Endometrium (tissue), 2 donors: ENCODE data around the gene REV3L.

ENCODE experiments used
- FAIRE-seq: peaks from 2 replicates; lab custom pipeline; 2012; peaks lifted over from hg19 to GRCh38; lab: Jason Lieb, UNC
- donor health status: control.
- donor health status: control.

REV3L gene

DNA sequence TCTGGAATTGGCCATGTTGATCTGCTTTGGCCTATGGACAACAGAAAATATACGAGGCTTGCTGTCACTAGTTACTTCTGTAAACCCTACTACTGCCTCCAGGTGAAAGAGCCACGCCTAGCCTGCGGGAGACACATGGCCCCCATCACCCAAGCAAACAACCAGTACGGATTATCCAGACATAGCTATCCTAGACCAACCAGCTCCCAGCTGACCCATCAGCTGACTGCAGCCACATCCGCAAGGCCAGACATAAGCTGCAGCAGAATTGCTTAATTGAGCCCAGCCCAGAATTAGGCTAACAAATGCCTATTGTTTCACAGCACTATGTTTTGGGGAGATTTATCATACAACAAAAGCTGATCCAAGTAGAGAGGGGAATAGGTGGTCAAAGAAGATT, 13.5 kb downstream of the REV3L start:
- FAIRE-seq = no peak

DNA sequence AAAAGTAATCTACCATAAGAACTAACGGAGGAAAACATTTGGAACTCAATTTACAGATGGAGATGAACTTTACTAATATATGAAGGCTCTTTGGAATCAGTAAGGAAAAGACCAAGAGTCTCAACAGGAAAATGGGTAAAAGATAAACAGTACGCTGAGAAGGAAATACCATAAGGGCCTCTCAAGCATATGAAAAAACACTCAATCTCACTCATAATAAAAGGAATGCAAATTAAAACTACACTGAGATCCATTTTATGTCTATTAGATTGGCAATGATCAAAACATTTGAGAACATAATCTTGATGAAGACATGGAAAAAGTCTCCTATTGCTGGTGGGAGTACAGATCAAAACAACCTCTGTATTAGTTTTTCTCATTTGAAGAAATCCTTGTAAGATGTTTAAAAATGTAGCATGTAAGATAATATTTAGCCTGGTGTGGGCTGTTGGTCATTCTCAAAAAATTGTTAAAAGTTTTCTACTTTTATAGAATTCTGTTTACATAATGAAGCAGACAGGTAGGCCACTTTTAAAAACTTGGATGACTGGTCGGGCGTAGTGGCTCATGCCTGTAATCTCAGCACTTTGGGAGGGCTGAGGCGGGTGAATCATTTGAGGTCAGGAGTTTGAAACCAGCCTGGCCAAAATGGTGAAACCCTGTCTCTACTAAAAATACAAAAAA, 14.5 kb downstream of the REV3L start:
- FAIRE-seq = no peak

DNA sequence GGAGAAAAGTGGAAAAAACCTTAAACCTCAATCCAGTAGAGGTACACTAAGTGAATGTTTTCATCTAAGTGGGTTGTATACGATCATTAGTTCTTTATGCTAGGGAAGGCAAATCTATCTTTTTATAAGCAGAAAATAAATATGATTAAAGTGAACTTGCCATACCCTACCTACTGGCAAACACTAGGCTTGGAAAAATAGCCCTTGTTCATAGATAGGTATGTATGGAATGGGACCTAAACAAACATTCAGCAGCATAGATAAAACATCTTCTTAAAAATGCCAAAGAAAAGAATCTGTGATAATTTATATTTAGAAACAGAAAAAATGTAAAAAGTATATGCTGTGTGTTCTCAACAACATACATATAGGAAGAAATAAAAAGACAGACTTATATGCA, 18.8 kb downstream of the REV3L start:
- FAIRE-seq = no peak

DNA sequence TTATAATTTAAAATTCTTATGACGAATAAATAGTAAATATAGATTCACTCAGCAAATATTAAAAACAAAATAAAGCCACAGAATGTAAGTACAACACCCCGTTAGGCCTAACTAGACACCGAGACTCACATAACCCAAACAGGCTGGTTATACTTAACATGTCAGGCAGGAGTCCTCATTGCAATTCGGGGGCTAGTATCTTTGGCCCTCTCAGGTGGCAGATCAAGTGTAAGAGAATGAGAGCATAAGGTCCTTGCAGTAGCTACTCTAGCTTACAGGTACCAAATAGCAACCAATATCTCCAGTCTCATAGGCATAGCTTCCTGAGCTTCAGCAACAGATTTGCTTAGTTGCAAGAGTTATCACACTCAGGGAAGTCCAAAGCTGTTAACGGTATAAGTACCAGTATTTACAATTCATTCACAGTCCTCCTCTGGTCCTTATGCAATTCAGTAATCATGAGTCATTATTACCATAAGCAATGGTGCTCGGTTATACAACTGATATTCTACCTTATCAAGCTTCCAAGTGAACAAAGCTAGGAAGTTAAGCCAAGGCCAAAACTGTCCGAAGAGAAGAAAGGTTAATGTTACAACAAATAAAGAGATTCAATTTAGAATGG, 20.1 kb downstream of the REV3L start:
- FAIRE-seq = no peak

DNA sequence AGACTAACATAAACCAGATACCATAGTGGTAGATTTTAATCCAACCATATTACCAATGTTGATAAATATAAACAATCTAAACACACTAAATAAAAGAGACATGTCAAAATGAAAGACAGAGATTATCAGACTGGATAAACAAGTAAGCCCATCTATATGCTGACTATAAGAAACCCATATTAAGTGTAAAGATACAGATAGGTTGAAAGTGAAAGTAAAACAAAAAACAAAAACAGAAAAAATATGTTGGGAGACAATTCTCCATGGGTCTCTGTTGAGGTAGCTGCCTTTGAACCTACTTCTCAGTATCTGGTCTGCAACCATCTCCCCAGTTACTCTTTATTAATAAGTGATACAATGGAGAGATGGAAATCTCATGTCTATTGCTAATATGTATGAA, 21.2 kb downstream of the REV3L start:
- FAIRE-seq = no peak

DNA sequence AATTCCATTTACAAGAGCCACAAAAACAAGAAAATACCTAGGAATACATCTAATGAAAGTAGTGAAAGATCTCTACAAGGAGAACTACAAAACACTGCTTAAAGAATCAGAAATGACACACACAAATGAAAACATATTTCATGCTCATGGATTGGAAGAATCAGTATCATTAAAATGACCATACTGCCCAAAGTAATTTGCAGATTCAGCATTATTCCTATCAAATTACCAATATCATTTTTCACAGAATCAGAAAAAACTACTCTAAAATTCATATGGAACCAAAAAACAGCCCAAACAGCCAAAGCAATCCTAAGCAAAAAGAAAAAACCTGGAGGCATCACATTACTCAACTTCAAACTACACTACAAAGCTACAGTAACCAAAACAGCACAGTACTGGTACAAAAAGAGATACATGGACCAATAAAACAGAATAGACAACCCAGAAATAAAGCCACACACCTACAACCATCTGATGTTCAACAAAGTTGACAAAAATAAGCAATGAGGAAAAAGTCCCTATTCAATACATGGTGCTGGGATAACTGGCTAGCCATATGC, 24.3 kb downstream of the REV3L start:
- FAIRE-seq = no peak

DNA sequence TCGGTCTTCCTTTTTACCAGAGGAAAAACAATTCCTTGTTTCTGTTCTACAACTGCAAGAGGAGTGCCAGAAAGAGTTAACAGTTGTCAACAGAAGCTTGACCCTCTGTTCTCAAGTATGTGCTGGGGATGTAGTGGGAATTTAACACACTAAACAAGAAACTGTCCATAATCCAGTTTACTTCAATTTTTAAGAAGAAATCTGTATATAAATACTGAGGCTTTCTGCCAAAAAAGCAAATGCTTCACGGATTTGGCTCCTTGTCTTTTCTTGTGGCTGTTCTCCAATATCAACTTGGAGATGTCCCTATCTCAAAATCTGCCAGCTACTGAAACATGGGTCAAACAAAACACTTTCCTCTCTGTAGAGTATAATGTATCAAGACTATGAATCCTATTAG, 26.8 kb downstream of the REV3L start:
- no peak for FAIRE-seq

DNA sequence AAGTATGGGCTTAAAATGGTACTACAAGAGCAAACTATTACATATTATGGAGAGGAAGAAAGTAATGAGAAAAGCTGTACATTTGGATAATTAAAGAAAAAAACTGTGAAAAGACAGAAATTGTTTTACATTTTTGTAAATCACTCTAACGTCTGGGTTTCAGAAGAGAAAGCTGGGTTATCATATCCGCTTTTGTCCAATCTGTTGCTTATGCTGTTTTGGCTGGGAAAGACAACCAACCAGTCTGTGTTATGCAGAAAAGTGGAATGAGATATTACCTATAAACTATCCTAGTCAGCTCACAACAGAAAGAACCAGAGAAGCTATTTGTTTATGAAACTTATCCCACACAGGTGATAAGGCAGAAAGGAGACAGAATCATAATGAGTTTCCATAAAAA, 32.4 kb downstream of the REV3L start:
- no peak for FAIRE-seq

DNA sequence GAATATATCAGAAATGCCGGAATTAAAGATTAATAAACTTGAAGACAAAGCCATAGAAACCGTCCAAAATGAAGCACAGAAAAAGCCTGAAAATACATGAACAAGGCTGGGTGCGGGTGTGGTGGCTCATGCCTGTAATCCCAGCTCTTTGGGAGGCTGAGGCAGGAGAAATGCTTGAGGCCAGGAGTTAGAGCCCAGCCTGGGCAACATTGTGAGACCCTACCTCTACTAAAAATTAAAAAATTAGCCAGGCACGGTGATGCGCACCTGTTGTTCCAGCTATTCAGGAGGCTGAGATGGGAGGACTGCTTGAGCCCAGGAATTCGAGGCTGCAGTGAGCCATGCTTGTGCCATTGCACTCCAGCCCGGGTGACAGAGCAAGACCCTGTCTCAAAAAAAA, 32.9 kb downstream of the REV3L start:
- no peak for FAIRE-seq

DNA sequence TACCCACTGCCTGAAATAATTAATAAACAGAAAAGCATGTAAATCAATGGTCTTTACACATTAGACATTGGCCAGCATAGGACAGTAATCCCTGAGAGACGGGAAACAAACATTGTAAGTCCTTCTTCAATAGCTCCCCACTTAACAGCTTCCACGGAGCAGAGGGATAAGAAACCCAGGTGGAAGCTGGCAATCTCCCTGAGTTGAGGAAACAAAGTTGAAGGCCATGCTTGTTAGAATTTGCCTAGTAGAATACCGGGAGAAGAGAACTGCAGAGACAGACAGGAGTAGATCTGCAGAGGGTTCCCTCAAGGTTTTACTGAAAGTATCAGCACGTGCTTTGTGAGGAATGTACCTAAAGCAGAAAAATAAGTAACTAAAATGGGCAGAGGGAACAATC, 33.9 kb downstream of the REV3L start:
- FAIRE-seq = no peak

DNA sequence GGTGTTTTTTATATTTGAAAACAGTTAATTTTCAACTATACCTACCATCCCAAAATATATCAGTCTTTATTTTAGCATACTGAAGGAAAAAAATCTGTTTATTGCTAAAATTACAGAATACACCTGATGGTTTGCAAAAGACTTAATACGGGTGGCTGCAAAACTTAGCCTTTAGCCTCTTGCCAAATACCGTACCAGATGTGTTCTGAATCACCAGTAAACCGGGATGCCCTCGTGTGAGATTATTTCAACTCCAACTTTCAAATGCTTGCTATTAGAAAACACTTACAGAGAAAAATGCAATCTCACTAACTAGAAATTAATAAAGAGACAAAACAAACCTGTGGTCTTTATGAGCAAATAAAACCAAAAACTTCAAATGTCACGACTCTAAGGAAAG, 36.0 kb downstream of the REV3L start:
- peak; percentile 31 for FAIRE-seq

DNA sequence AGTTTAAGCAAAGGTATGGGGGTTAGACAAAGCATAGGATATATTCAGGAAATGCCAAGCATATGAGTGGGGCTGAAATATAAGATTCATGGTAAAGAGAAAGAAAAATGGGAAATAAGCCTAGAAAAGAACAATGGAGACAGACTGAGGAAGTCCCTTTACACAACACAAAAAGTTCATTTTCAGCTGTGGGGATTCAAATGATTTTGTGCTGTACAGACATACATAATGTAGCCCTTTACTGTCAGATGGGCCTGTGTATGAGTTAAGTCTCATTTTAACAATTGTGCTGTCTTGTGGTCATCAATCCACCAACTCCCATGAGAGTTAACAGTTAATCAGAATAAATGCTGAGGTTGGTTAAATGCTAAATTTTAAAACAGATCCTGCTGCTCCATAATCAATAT, 37.2 kb downstream of the REV3L start:
- no peak for FAIRE-seq

DNA sequence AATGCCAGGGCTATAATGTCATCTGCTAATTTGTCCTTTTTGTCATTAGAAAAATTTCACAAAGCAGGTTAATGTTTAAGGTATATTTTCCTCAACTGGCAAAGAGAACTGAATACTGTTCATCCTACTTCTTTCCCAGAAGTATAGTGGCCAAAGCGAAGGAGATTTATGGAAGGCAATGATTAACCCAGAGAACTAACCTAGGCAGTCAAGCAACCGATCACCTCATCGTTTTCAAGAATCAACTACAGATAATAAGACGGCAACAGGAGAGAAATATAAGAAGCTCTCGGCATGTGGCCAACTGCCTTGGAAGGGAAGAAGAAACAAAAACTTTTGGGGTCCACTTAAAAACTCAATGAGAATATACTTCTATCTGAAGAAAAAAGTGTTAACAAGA, 38.2 kb downstream of the REV3L start:
- FAIRE-seq = no peak

DNA sequence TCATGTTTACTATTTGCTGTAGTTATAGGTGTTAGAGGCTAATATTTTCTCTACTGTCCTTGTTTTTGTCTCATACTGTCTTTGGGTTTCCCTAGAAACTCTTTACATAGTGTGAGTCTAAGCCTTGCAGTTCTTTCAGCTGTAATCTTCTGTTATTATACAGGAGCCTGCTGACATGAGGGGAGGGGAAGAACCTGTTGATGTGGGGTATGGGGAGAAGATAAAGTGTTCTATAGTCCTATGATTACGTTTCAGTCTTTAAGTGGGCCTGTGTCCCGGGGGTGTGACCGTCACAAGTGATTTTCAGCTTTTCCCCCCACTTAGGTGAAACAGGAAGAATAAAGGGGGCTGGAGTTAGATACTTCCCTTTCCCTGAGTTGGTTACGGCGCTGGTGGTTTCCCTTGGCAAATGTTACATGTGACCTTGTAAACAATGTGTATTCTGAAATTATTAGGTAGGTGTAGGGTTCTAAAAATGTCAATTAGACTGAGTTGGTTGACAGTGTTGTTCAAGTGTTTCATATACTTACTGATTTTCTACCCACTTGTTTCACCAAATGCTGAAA, 41.3 kb downstream of the REV3L start:
- no peak for FAIRE-seq

DNA sequence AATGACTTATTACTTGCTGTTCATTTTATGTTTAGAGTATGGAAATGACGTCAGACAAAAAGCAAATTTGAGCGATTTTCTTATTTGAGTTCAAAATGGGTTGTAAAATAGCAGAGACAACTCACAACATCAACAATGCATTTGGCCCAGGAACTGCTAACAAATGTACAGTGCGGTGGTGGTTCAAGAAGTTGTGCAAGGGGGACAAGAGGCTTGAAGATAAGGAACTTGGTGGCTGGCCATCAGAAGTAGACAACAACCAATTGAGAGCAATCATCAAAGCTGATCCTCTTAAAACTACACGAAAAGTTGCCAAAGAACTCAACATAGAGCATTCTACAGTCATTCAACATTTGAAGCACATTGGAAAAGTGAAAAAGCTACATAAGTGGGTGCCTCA, 43.8 kb downstream of the REV3L start:
- FAIRE-seq = no peak

DNA sequence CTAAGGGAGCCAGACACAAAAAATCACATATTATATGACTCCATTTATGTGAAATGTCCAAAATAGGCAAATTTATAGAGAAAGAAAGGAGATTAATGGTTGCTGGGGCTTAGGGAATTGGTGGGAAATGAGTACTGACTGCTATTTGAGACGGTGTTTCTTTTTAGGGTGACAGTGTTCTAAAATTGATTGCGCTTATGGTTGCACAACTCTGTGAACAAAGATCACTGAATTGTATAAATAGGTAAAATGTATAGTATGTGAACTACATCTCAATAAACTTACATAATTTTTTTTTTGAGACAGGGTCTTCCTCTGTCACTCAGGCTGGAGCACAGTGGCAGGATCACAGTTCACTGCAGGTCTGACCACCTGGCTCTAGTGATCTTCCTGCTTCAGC, 45.4 kb downstream of the REV3L start:
- no peak for FAIRE-seq

DNA sequence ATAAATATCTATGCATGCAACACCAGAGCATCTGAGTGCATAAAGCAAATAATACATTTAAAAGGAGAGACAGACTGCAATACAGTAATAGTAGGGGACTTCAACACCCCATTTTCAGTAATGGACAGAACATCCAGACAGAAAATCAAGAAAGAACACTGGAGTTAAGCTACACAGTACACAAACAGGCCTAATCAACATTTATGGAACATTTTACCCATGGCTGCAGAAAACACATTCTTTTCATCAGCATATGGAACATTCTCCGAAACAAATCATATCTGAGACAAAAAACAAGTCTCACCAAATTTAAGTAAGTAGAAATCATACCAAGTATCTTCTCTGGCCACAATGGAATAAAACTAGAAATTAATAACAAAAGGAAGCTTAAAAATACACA, 50.5 kb downstream of the REV3L start:
- no peak for FAIRE-seq

DNA sequence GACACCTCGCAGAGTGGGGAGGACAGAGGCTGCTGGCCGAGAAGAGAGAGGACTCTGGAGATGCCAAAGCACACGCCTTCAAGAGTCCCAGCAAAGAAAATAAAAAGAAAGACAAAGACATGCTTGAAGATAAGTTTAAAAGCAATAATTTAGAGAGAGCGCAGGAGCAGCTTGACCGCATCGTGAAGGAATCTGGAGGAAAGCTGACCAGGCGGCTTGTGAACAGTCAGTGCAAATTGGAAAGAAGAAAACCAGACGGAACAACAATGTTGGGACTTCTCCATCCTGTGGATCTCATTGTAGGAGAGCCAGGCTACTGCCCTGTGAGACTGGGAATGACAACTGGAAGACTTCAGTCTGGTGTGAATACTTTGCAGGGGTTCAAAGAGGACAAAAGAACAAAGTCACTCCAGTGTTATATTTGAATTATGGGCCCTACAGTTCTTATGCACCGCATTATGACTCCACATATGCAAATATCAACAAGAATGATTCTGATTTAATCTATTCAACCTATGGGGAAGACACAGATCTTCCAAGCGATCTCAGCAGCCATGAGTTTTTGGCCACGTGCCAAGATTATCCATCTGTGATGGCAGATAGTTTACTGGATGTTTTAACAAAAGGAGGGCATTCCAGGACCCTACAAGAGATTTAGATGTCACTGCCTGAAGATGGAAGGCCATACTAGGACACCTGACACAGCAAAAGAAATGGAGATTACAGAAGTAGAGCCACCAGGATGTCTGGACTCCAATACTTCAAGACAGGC, 52.2 kb downstream of the REV3L start:
- no peak for FAIRE-seq

DNA sequence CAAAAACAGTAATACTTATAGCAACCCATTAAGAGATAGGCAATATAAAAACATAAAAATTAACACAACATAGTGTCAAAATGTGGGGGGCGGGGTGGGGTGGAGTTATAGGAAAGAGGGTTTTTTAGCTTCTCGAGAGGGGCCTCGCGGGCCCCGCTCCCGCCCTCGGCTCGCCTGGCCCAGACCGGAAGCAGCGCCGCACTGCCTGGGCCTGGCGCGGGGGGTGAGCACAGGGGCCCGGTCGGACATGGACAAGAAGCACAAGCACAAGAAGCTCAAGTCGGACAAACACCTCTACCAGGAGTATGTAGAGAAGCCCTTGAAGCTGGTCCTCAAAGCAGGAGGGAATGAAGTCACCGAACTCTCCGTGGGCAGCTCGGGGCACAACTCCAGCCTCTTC, 53.4 kb downstream of the REV3L start:
- FAIRE-seq = no peak

DNA sequence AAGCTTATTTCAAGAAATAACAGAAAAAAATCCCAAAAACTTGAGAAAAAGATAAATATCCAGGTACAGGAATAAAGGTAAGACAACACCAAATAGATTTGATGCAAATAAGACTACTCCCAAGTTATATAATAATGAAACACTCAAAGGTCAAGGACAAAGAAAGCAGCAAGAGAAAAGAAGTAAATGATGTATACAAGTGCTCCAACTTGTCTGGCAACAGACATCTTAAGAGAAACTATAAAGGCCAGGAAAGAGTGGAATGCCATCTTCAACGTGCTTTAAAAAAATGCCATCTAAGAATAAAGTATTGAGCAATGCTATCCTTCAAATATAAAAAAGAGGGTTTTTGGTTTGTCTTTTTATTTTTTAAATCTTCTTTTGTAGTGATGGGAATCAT, 54.2 kb downstream of the REV3L start:
- FAIRE-seq = no peak

DNA sequence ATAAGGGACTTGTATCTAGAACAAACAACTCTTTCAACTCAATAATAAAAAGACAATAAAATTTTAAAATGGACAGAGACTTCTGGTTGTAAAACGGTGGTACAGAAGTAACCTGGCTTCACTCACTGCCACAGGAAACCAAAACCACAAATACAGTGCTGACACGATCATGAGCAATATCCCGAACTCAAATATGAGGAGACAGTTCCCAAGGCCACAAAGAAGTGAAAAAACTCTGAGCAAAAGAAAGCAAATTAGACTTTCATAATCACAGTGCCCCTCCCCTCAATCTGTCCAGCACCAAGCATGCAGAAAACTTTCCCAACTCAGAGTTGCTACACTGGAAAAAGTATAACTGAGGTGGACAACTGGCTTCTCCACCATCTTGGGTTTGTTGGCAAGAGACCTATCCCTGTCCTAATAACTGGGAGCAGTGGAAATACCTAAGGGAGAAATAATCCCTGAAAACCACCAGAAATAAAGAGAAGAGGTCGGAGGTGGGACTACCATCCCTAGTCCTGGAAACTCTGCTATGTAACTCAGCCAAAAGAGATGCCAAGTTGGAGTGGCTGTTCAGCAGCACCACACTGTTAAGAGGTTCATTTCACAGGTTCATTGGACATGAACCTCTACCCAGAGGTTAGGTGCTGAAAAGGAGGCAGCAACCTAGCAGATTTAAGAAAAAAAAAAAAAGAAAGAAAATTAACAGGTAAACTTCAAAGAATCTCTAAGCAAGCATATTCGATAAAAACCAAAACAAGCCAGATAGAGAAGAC, 55.5 kb downstream of the REV3L start:
- no peak for FAIRE-seq
